ENCODE measurements around the gene CYP1B1.

DNA sequence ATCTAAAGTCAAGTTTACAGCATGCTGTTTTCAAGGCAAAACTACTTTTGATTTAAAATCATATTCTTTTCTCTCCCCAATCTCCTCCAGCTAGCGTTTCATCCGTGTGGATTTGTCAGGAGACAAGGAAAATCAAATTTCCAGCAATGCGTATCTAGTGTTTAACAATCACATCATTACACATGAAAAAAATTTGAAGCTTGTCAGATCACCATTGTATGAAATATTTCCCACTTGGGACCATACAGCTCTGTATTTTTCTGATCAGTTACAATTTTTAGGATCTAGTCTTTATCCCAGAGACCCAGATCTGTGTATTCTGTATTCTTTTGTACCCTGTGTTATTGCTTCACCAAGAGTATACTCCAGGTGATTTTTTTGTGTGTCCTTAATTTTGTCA lies 28.6 kb upstream of the CYP1B1 start:
- no peak for TF ChIP-seq POLR2A (IDR thresholded peaks at IDR 0.05)
- TF ChIP-seq, protein P1, sequence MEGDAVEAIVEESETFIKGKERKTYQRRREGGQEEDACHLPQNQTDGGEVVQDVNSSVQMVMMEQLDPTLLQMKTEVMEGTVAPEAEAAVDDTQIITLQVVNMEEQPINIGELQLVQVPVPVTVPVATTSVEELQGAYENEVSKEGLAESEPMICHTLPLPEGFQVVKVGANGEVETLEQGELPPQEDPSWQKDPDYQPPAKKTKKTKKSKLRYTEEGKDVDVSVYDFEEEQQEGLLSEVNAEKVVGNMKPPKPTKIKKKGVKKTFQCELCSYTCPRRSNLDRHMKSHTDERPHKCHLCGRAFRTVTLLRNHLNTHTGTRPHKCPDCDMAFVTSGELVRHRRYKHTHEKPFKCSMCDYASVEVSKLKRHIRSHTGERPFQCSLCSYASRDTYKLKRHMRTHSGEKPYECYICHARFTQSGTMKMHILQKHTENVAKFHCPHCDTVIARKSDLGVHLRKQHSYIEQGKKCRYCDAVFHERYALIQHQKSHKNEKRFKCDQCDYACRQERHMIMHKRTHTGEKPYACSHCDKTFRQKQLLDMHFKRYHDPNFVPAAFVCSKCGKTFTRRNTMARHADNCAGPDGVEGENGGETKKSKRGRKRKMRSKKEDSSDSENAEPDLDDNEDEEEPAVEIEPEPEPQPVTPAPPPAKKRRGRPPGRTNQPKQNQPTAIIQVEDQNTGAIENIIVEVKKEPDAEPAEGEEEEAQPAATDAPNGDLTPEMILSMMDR (IDR thresholded peaks at IDR 0.05), result no peak
